CD14-positive monocyte (primary cell): ENCODE data around the gene RTN4RL1. TPM values are rescaled to one million over a fixed set of nuclear protein-coding genes. Genes with fewer than 3 reads are reported as not detected.

Experiments
- DNase-seq, 3 donors: peaks; one replicate each; pipeline ENCODE4 v3.0.0-alpha.2; 2011 to 2022
- H2AFZ ChIP-seq: 2 replicates; pipeline ENCODE4 v1.6.0; 2012; ENCODE audit warnings: mild to moderate bottlenecking, low read depth, low read length, inconsistent platforms; ENCODE audit not compliant: insufficient read depth, poor library complexity, severe bottlenecking
- H3K27ac ChIP-seq, 2 donors: 1 replicate in 1 of 2; 2 replicates in 1 of 2; pipeline ENCODE4 v1.5.1; 2012 to 2013; ENCODE audit warnings: low read length in 2 of 2, control low read depth in 1 of 2, inconsistent platforms in 1 of 2, low read depth in 1 of 2, mild to moderate bottlenecking in 1 of 2
- H3K27me3 ChIP-seq, 2 donors: one replicate each; pipeline versions ENCODE4 v1.6.0 to v1.6.1; 2011 to 2013; ENCODE audit warnings: low read length in 2 of 2; ENCODE audit not compliant: control insufficient read depth in 2 of 2, insufficient read depth in 2 of 2
- H3K36me3 ChIP-seq, 2 donors: replicated peaks in 1 of 2; 1 replicate in 1 of 2; 2 replicates in 1 of 2; pipeline versions ENCODE4 v1.5.1 to v1.6.1; 2012 to 2013; ENCODE audit warnings: low read length in 2 of 2, control low read depth in 1 of 2, inconsistent platforms in 1 of 2, mild to moderate bottlenecking in 1 of 2; ENCODE audit not compliant: insufficient read depth in 2 of 2, control insufficient read depth in 1 of 2
- H3K4me1 ChIP-seq, 2 donors: 1 replicate in 1 of 2; 2 replicates in 1 of 2; pipeline versions ENCODE4 v1.5.1 to v1.6.1; 2012 to 2013; ENCODE audit warnings: low read length in 2 of 2, control low read depth in 1 of 2, inconsistent platforms in 1 of 2, mild to moderate bottlenecking in 1 of 2, moderate library complexity in 1 of 2; ENCODE audit not compliant: insufficient read depth in 2 of 2, control insufficient read depth in 1 of 2
- H3K4me2 ChIP-seq: replicated peaks from 2 replicates; pipeline ENCODE3; 2012; ENCODE audit warnings: low read length, moderate library complexity, mild to moderate bottlenecking; ENCODE audit not compliant: poor library complexity, severe bottlenecking; ENCODE audit errors: extremely low read depth
- H3K4me3 ChIP-seq, 3 experiments: fragments of 200-600 bp in 1 of 3; sonication (generic) in 1 of 3; replicated peaks in 1 of 3; 1 replicate in 2 of 3; 2 replicates in 1 of 3; pipeline ENCODE4 v1.5.1; 2011 to 2013; ENCODE audit warnings: low read length in 3 of 3, mild to moderate bottlenecking in 3 of 3, control low read depth in 2 of 3, low read depth in 2 of 3, inconsistent platforms in 1 of 3, moderate library complexity in 1 of 3
- H3K79me2 ChIP-seq: 2 replicates; pipeline ENCODE4 v1.6.0; 2012; ENCODE audit warnings: mild to moderate bottlenecking, control low read depth, inconsistent platforms, low read length, moderate library complexity; ENCODE audit not compliant: insufficient read depth
- H3K9ac ChIP-seq: 2 replicates; pipeline ENCODE4 v1.6.0; 2017; ENCODE audit warnings: low read length, mild to moderate bottlenecking; ENCODE audit not compliant: insufficient read depth, poor library complexity, severe bottlenecking
- H3K9me3 ChIP-seq, 2 donors: replicated peaks in 1 of 2; 1 replicate in 1 of 2; 2 replicates in 1 of 2; pipeline versions ENCODE4 v1.5.1 to v1.6.1; 2012 to 2013; ENCODE audit warnings: low read length in 2 of 2, control low read depth in 1 of 2; ENCODE audit not compliant: control insufficient read depth in 1 of 2, insufficient read depth in 1 of 2
- H4K20me1 ChIP-seq: 2 replicates; pipeline ENCODE4 v1.6.0; 2012; ENCODE audit warnings: mild to moderate bottlenecking, low read length, control low read depth, moderate library complexity; ENCODE audit not compliant: insufficient read depth
- H3K27ac Mint-ChIP-seq, 7 donors: one replicate each; pipeline ENCODE4 v1.8.0; 2020; ENCODE audit warnings: mild to moderate bottlenecking in 7 of 7, mixed read lengths in 7 of 7, moderate library complexity in 6 of 7, inconsistent platforms in 2 of 7
- H3K27me3 Mint-ChIP-seq, 3 donors: one replicate each; pipeline ENCODE4 v1.8.0; 2021 to 2022; ENCODE audit warnings: low read depth in 3 of 3, mild to moderate bottlenecking in 3 of 3, mixed read lengths in 3 of 3, moderate library complexity in 3 of 3, inconsistent platforms in 1 of 3
- H3K36me3 Mint-ChIP-seq, 2 donors: one replicate each; pipeline ENCODE4 v1.8.0; 2020; ENCODE audit warnings: mixed read lengths in 2 of 2, inconsistent platforms in 1 of 2, mild to moderate bottlenecking in 1 of 2
- H3K4me1 Mint-ChIP-seq: one replicate; pipeline ENCODE4 v1.8.0; 2020; ENCODE audit warnings: mild to moderate bottlenecking, mixed read lengths
- H3K4me3 Mint-ChIP-seq, 2 donors: one replicate each; pipeline ENCODE4 v1.8.0; 2020; ENCODE audit warnings: mild to moderate bottlenecking in 2 of 2, mixed read lengths in 2 of 2, moderate library complexity in 1 of 2
- H3K9me3 Mint-ChIP-seq, 7 donors: one replicate each; pipeline ENCODE4 v1.8.0; 2020 to 2022; ENCODE audit warnings: mixed read lengths in 7 of 7, mild to moderate bottlenecking in 6 of 7, moderate library complexity in 6 of 7, inconsistent platforms in 2 of 7
- WGBS: methylation state at CpG from one replicate; pipeline ENCODE4 v1.1.5; 2013; ENCODE audit warnings: missing lambda C conversion rate; ENCODE audit not compliant: insufficient coverage; 5-methylcytosine and 5-hydroxymethylcytosine counted together
- intact Hi-C, 2 donors: fragments of 100-400 bp; cut with micrococcal nuclease; formaldehyde crosslinking; loops; one replicate each; pipeline versions ENCODE4 v1.15.0 to v1.15.1; 2023
- polyA plus RNA-seq, 3 donors: library from polyadenylated mRNA; depleted of rRNA in 1 of 3; unstranded in 2 of 3; stranded (reverse) in 1 of 3; fragments of 300-500 nt in 2 of 3; fragments of >200 nt in 1 of 3; fragmentation: Illumina TruSeq in 2 of 3; gene quantifications; 1 replicate in 2 of 3; 2 replicates in 1 of 3; pipeline ENCODE4 v1.2.3, GENCODE V29; 2012 to 2021
- TF ChIP-seq, protein P1 (sequence below): fragments of 200-600 bp; IDR thresholded peaks from one replicate; pipeline ENCODE4 v1.8.0; 2022; ENCODE audit warnings: antibody characterized with exemption, mild to moderate bottlenecking

RTN4RL1 gene
- polyA plus RNA-seq, 3 donors: 0.07 to 0.29 (median 0.11) TPM

DNA sequence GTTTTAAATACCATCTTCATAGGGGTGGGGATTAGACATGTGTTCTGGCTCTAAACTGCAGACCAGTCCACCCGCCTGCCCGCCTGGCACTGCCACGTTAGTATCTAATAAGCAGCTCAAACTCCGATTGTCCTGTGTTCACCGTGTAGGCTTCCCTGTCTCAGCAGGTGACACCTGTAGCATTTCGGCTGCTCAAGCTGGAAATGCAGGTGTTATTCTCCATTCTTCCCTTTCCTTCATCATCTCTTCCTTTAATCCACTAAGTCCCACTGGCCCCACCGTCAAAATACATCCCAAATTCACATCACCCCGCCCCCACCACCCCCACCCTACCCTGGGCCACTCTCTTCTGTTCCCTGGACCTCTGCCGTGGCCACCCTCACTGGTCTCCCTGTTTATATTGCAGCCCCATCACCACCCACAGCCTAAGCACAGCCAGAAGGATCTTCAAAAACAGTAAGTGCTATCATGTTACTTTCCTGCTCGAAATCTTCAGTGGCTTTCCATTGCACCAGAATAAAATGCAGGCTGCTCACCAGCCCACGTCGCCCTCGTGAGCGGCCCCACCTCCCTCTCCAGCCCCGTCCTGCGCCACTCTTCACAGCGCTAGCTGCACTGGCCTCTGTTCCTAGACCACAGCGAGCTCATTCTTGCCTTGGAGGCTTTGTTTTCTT lies 65.1 kb downstream of the RTN4RL1 start:
- Histone ChIP-seq H3K36me3 (no peaks in the 10 kb centered on the region), H3K9ac (no peak overlapping the region), H3K27me3 (no peaks in the 10 kb centered on the region), H3K9me3 (no peaks in the 10 kb centered on the region), H3K79me2 (no peaks in the 10 kb centered on the region), H3K4me1 (no peaks in the 10 kb centered on the region), H3K4me2 (no peak overlapping the region), H4K20me1 (no peaks in the 10 kb centered on the region), H2AFZ (no peak overlapping the region), H3K4me3 (no peak overlapping the region), H3K27ac (no peak overlapping the region)
- no peaks in the 10 kb centered on the region for H3K36me3 Mint-ChIP-seq
- peaks cover 0 to 2% (median 0%) of the 10 kb centered on the region in 7 donors for H3K9me3 Mint-ChIP-seq
- peak overlapping the region in 1 of 7 donors; percentile 64 for H3K27ac Mint-ChIP-seq
- TF ChIP-seq, protein P1, sequence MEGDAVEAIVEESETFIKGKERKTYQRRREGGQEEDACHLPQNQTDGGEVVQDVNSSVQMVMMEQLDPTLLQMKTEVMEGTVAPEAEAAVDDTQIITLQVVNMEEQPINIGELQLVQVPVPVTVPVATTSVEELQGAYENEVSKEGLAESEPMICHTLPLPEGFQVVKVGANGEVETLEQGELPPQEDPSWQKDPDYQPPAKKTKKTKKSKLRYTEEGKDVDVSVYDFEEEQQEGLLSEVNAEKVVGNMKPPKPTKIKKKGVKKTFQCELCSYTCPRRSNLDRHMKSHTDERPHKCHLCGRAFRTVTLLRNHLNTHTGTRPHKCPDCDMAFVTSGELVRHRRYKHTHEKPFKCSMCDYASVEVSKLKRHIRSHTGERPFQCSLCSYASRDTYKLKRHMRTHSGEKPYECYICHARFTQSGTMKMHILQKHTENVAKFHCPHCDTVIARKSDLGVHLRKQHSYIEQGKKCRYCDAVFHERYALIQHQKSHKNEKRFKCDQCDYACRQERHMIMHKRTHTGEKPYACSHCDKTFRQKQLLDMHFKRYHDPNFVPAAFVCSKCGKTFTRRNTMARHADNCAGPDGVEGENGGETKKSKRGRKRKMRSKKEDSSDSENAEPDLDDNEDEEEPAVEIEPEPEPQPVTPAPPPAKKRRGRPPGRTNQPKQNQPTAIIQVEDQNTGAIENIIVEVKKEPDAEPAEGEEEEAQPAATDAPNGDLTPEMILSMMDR: no peak
- H3K4me3 Mint-ChIP-seq: no peak overlapping the region
- H3K4me1 Mint-ChIP-seq: no peaks in the 10 kb centered on the region
- peaks cover 3 to 6% (median 5%) of the 10 kb centered on the region in 3 donors for H3K27me3 Mint-ChIP-seq
- DNase-seq: no peak
- intact Hi-C loops: no loop called here
- WGBS: 95% methylated on average over 11 of the region's 18 CpGs

DNA sequence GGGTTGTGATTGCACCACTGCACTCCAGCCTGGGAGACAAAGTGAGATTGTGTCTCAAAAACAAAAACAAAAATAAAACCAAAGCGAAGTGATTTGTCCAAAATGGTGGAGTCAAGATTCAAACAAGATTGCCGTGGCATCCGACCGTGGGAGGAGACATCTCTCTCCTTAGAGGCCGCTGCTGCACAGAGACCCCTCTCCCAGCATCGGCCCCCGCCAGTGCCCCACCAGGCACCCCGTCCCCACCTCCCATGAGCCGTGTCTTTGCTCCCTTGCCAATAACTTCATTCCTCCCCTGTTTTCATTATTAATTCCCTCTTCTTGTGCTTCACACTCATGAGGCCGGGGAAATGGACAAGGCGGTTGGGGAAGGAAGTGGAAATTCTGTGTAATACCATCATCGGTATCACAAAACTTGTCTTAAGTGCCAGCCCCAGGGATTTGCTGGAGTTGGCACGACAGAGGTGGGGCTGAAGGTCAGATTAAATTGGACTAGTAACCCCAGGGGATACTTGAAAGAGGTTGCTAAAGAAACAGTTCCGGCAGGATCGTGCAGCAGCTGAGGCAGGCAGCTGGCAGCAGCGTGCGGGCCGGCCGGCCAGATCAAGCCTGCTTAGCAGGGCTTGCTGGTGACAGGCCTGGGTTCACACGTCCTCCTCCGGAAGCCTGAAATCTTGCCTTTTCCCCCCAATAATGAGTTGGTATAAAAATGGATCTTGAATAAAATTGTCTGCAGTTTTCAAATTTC lies 66.8 kb downstream of the RTN4RL1 start:
- H3K4me1 Mint-ChIP-seq: no peaks in the 10 kb centered on the region
- no peaks in the 10 kb centered on the region for H3K27me3 ChIP-seq
- H3K4me2 ChIP-seq: no peak overlapping the region
- H3K9ac ChIP-seq: no peak overlapping the region
- peaks cover 0 to 3% (median 0%) of the 10 kb centered on the region in 7 donors for H3K9me3 Mint-ChIP-seq
- no peaks in the 10 kb centered on the region for H3K36me3 Mint-ChIP-seq
- H3K27ac Mint-ChIP-seq: peak overlapping the region in 1 of 7 donors; percentile 16
- no peaks in the 10 kb centered on the region for H3K79me2 ChIP-seq
- DNase-seq: no peak
- 95% methylated on average over 9 of the region's 21 CpGs for WGBS
- no peak overlapping the region for H3K4me3 ChIP-seq
- intact Hi-C loops: no loop called here
- H4K20me1 ChIP-seq: no peaks in the 10 kb centered on the region
- H3K9me3 ChIP-seq: no peaks in the 10 kb centered on the region
- H2AFZ ChIP-seq: no peak overlapping the region
- H3K27ac ChIP-seq: no peak overlapping the region
- TF ChIP-seq, protein P1: no peak
- no peak overlapping the region for H3K4me3 Mint-ChIP-seq
- no peaks in the 10 kb centered on the region for H3K36me3 ChIP-seq
- peaks cover 1 to 6% (median 5%) of the 10 kb centered on the region in 3 donors for H3K27me3 Mint-ChIP-seq
- no peaks in the 10 kb centered on the region for H3K4me1 ChIP-seq
